Stomach (tissue), 9 donors: ENCODE measurements around the gene TMCC2. TPM values are rescaled to one million over a fixed set of nuclear protein-coding genes. Genes with fewer than 3 reads are reported as not detected.

ENCODE experiments used
- DNase-seq, 2 donors: peaks; one replicate each; pipeline versions ENCODE4 v3.0.0 to v3.0.0-alpha.2; 2013 to 2019
- H3K27ac ChIP-seq, 5 donors: fragments of 200-600 bp in 4 of 5; sonication (generic) in 4 of 5; one replicate each; pipeline ENCODE4 v1.5.1; 2013 to 2019; ENCODE audit warnings: mild to moderate bottlenecking in 1 of 5, moderate library complexity in 1 of 5
- H3K27me3 ChIP-seq, 3 donors: fragments of 200-600 bp; sonication (generic); one replicate each; pipeline ENCODE4 v1.5.1; 2017 to 2019; ENCODE audit warnings: mixed run types in 1 of 3
- H3K36me3 ChIP-seq, 4 donors: fragments of 200-600 bp; sonication (generic); 1 replicate in 3 of 4; 2 replicates in 1 of 4; pipeline ENCODE4 v1.5.1; 2016 to 2019
- H3K4me1 ChIP-seq, 4 donors: fragments of 200-600 bp; sonication (generic); one replicate each; pipeline ENCODE4 v1.5.1; 2016 to 2019
- H3K4me3 ChIP-seq, 4 donors: fragments of 200-600 bp; sonication (generic) in 3 of 4; one replicate each; pipeline ENCODE4 v1.5.1; 2016 to 2019; ENCODE audit warnings: mild to moderate bottlenecking in 1 of 4
- H3K9me3 ChIP-seq, 4 donors: fragments of 200-600 bp; sonication (generic); one replicate each; pipeline ENCODE4 v1.5.1; 2016 to 2019
- CTCF ChIP-seq, 7 experiments: fragments of 450-650 bp in 4 of 7; fragments of 200-600 bp in 3 of 7; sonication (generic) in 3 of 7; IDR thresholded peaks; one replicate each; pipeline ENCODE4 v1.5.1; 2016 to 2019; ENCODE audit warnings: antibody characterized with exemption in 7 of 7, control low read depth in 2 of 7, mild to moderate bottlenecking in 1 of 7
- EP300 ChIP-seq: sonication (generic); formaldehyde crosslinking; IDR thresholded peaks from one replicate; pipeline ENCODE4 v1.6.1; 2017; ENCODE audit warnings: antibody characterized with exemption
- POLR2A ChIP-seq, 4 donors: fragments of 450-650 bp; IDR thresholded peaks; one replicate each; pipeline ENCODE4 v1.6.1; 2016; ENCODE audit warnings: antibody characterized with exemption in 4 of 4, control low read depth in 2 of 4, mild to moderate bottlenecking in 1 of 4, moderate library complexity in 1 of 4
- POLR2AphosphoS5 ChIP-seq, 3 donors: sonication (generic); formaldehyde crosslinking; IDR thresholded peaks; one replicate each; pipeline ENCODE4 v1.6.1; 2016; ENCODE audit warnings: antibody characterized with exemption in 3 of 3
- WGBS, 5 donors: extraction: QIAGEN DNeasy Blood & Tissue Kit in 3 of 5; methylation state at CpG; one replicate each; pipeline versions ENCODE4 v1.1.5 to v1.1.7; 2013 to 2018; 5-methylcytosine and 5-hydroxymethylcytosine counted together
- intact Hi-C: fragments of 100-400 bp; cut with DNase I; formaldehyde crosslinking; loops from one replicate; pipeline ENCODE4 v1.15.1; 2023; ENCODE audit warnings: low total_unique reads
- polyA plus RNA-seq, 3 donors: library from polyadenylated mRNA; stranded (reverse); fragments of 200-250 nt; gene quantifications; one replicate each; pipeline ENCODE4 v1.2.3, GENCODE V29; 2013
- total RNA-seq, 5 donors: library from RNA; depleted of rRNA; stranded (reverse); fragments of >200 nt; gene quantifications; one replicate each; pipeline versions ENCODE4 v1.1.0 to v1.2.3, GENCODE V29; 2014 to 2016
- donor health status: healthy with polysubstance abuse.
- donor health status: Bipolar disorder and iron deficiency.
- donor health status: healthy.

TMCC2 gene
- total and polyA plus RNA-seq, 8 donors = 0.45 to 3.1 (median 1.5) TPM; not detected in 2

GRCh38 chr1:205236526-205236925 lies 8.8 kb downstream of the TMCC2 start:
- Histone ChIP-seq H3K27ac (no peak overlapping the region), H3K36me3 (peaks cover 0 to 4% (median 1%) of the 10 kb centered on the region in 4 donors), H3K4me3 (no peak overlapping the region), H3K9me3 (no peaks in the 10 kb centered on the region), H3K27me3 (no peaks in the 10 kb centered on the region), H3K4me1 (peaks cover 0 to 9% (median 4%) of the 10 kb centered on the region in 4 donors)
- WGBS, 5 donors = 88 to 94% (median 93%) methylated on average over 8 of the region's 8 CpGs
- intact Hi-C loops = no loop called here
- DNase-seq = peak in 1 of 2 donors; percentile 1
- TF ChIP-seq CTCF (IDR thresholded peaks at IDR 0.05) (no peak), POLR2AphosphoS5 (IDR thresholded peaks at IDR 0.05) (no peak), POLR2A (IDR thresholded peaks at IDR 0.05) (no peak), EP300 (no peak)

- peak in 1 of 2 donors; percentile 7 for DNase-seq
- Histone ChIP-seq H3K36me3 (peaks cover 0 to 9% (median 5%) of the 10 kb centered on the region in 4 donors), H3K9me3 (no peaks in the 10 kb centered on the region), H3K4me3 (no peak overlapping the region), H3K27me3 (no peaks in the 10 kb centered on the region), H3K4me1 (peaks cover 0 to 9% (median 4%) of the 10 kb centered on the region in 4 donors), H3K27ac (no peak overlapping the region)
- TF ChIP-seq EP300 (no peak), POLR2AphosphoS5 (IDR thresholded peaks at IDR 0.05) (no peak), POLR2A (IDR thresholded peaks at IDR 0.05) (no peak), CTCF (IDR thresholded peaks at IDR 0.05) (no peak)
- intact Hi-C loops = no loop called here
- WGBS, 5 donors = 69 to 87% (median 80%) methylated on average over 4 of the region's 4 CpGs
Observed at GRCh38 chr1:205236951-205237475, 9.3 kb downstream of the TMCC2 start.

- intact Hi-C loops = no loop called here
- no peak overlapping the region for H3K4me3 ChIP-seq
- TF ChIP-seq POLR2AphosphoS5 (IDR thresholded peaks at IDR 0.05) (no peak), POLR2A (IDR thresholded peaks at IDR 0.05) (no peak), EP300 (no peak), CTCF (IDR thresholded peaks at IDR 0.05) (no peak)
- no peaks in the 10 kb centered on the region for H3K9me3 ChIP-seq
- H3K27me3 ChIP-seq = no peaks in the 10 kb centered on the region
- DNase-seq = peak in 1 of 2 donors; percentile 21
- H3K27ac ChIP-seq = no peak overlapping the region
- 51 to 67% (median 57%) methylated on average over 12 of the region's 12 CpGs for WGBS, 5 donors
- peaks cover 0 to 9% (median 4%) of the 10 kb centered on the region in 4 donors for H3K4me1 ChIP-seq
- peaks cover 0 to 9% (median 6%) of the 10 kb centered on the region in 4 donors for H3K36me3 ChIP-seq
Observed at GRCh38 chr1:205237526-205238484, 10.1 kb downstream of the TMCC2 start.

- 63 to 75% (median 67%) methylated on average over 3 of the region's 3 CpGs for WGBS, 5 donors
- peaks cover 0 to 9% (median 6%) of the 10 kb centered on the region in 4 donors for H3K36me3 ChIP-seq
- H3K27me3 ChIP-seq = no peaks in the 10 kb centered on the region
- intact Hi-C loops = no loop called here
- H3K9me3 ChIP-seq = no peaks in the 10 kb centered on the region
- H3K4me1 ChIP-seq = peaks cover 0 to 9% (median 4%) of the 10 kb centered on the region in 4 donors
- no peak overlapping the region for H3K27ac ChIP-seq
- H3K4me3 ChIP-seq = no peak overlapping the region
- TF ChIP-seq CTCF (IDR thresholded peaks at IDR 0.05) = no peak
- TF ChIP-seq POLR2A (IDR thresholded peaks at IDR 0.05) = no peak
- no peak for TF ChIP-seq EP300
- no peak for TF ChIP-seq POLR2AphosphoS5 (IDR thresholded peaks at IDR 0.05)
- DNase-seq = peak; percentile 10 to 32
Observed at GRCh38 chr1:205239078-205239477, 11.3 kb downstream of the TMCC2 start.
